ENCODE results near the gene GNG4.

- TF ChIP-seq POLR2A (IDR thresholded peaks at IDR 0.05): no peak
- TF ChIP-seq CTCF (IDR thresholded peaks at IDR 0.05): no peak
Measured at GRCh38 chr1:235617808-235618207, 31.8 kb downstream of the GNG4 start.

Measured in heart left ventricle (tissue), 13 donors.